GM18507 (cell line): ENCODE data around the gene ZNF423.
"Not testable (repeated sequence)": the region's sequence is repeated elsewhere in the genome, so short reads cannot be mapped to it uniquely, and the experiment has no call there.

Experiments
- DNase-seq: peaks from one replicate; pipeline ENCODE4 v3.0.0; 2011; ENCODE audit warnings: low read depth; ENCODE audit not compliant: insufficient read length; ENCODE audit errors: extremely low spot score
- FAIRE-seq: peaks from 2 replicates; lab custom pipeline; 2011; peaks lifted over from hg19 to GRCh38; lab: Jason Lieb, UNC

The ZNF423 gene

DNA sequence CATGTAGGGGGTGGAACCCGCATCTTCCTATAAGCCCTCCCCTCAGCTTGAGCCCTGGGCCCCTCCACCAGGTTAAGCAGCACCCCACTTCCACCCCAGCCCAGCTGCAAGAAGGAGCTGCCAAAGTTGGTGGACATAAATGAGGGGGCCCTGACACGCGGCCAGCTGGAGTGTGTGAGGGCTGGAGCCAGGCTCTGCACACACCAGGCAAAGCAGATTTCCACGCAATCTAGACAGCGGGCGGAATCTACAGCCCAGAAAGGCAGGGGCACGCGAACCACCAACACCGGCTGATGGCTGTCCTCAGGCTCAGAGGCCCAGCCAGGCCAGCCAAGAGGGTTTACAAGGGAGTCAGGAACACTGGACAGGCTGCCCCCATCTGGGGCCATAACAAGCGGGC lies 171.2 kb downstream of the ZNF423 start:
- FAIRE-seq (no peak), DNase-seq (no peak)

DNA sequence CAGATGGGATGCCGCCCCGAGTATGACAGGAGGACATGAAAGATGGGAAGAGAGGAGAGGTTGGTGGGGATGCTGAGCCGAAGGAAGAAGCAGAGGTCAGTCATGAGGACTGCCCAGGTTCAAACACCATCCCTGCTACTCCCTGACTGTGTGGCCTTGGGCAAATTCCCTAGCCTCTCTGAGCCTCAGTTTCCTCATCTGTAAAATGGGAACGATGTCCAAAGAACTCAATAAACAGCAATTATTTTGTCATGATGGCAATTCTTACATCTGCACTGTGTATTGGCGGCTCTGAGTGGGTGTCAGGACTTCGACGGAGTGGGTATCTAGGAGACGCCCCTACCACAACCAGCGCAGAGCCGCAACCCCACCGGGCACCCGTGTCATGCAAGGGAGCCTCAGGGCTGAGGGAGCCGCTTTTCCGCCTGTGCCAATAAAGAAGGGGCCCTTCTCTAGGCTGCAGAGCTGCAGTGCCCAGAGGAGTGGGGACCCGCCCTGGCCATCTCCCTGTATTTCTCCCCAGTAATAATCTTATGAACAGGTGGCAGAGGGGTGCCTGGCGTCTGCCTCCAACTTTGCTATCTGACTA lies 173.2 kb downstream of the ZNF423 start:
- FAIRE-seq (no peak), DNase-seq (no peak)

DNA sequence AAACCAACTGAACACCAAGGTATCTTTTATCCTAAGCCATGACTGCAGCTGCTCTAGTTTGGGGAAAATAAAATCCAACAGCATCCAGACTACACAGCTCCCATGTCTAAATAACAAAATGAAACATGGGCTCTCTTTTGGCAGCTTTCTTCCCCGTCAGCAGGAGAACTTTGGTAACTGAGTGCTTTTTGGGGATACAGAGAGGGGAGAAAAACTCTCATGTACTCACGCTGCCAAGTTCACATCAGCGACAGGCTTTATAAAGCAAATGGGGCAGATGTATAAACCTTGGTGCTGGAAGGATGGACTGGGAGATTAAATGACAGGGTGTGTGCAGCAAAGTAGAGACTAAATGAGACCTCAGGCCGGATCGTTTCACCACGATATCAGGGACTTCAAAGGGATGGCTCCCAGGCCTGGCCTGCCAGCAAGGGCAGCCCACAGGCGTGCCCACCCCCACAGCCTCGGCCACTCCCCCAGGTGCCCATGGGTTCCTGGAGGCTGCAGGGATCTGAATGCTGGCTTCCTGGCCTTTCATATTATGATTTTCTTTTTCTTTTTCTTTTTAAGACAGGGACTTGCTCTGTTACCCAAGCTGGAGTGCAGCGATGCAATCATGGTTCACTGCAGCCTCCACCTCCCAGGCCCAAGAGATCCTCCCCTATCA lies 174.6 kb downstream of the ZNF423 start:
- DNase-seq = no peak
- FAIRE-seq = no peak

DNA sequence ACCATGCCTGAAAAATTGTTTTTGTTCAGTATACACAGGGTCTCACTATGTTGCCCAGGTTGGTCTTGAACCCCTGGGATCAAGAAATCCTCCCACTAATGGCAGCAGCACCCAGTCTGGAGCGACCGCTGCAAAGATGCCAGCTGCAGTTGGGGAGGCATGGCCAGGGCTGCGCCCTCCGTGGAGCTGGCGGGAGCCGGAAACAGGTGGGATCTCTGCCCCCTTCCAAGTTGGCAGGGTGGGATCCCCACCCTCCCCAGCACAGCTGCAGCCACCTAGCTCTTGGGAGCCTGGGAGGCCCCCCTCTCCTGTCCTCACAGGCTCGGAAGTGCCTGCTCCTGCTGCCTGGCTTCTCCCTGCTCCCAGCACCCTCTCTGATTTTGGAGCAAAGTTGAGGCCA lies 176.8 kb downstream of the ZNF423 start:
- no peak for FAIRE-seq
- DNase-seq = no peak

DNA sequence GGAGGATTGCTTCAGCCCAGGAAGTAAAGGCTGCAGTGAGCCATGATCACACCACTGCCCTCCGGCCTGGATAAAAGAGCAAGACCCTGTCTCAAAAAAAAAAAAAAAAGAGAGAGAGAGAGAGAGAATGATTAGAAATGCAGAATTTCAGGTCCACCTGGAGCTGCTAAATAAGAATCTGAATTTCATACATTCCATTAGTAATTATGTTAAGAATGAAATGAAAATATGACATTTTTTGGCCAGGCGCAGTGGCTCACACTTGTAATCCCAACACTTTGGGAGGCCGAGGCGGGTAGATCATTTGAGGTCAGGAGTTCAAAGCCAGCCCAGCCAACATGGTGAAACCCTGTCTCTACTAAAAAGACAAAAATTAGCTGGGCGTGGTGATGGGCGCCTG lies 178.3 kb downstream of the ZNF423 start:
- DNase-seq, FAIRE-seq: not testable (repeated sequence)

DNA sequence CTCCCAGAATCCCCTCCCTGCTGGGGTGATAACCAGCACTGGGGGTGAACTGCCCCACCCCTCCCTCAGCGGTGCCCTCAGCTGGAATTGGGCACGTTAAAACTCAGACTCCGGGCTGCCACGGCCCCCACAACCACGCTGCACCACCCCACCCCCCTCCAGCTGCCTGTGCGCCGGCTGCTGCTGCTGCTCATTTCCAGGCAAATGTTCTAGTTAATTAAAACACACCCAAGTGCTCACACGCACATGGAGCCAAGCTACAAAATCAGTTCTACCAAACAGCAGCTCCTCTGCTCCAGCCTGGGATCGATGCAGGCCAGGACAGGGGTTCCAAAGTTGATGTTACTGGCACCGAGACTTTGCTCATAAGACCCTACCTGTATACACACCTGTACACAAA lies 180.5 kb downstream of the ZNF423 start:
- FAIRE-seq = no peak
- no peak for DNase-seq

DNA sequence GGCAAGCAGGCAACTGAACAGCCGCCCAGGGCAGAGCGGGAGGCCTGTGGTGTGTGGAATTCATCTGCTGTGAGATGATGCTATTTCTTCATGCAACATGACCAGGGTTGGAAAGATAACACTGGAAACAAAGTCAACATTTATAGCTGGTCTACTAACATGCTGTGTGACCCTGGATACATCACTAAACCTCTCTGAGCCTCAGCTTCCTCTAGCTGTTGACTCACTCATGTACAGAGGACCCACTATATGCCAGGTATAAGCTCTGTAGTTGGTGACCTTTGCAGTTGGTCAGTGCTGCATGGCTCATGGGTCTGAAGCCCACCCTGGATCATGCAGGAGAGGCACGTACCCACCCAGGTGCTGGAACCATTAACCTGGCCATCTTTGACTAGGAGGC lies 180.9 kb downstream of the ZNF423 start:
- DNase-seq (no peak), FAIRE-seq (no peak)

DNA sequence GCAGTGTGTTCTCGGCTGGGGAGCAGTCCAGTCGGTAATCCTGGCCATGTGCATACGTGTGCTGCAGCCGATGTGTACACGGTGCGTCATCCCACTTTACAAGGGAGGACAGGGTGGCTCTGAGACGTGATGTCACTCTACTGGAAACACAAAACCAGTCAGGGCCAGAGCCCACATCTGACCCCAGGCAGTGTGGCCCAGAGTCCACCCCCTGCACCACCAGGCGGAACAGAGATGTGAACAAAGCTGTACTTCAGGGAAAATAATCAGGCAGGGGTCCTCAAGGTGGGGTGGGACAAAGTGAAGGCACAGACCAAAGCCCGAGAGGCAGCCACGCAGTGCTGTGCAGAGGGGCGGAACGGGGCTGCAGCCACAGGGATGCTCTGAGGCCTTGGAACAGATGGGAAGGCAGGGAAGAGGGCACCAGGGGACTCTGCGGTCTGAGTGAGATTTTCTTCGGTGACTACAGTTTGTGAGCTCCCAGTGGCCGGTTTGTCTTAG lies 181.5 kb downstream of the ZNF423 start:
- FAIRE-seq (no peak), DNase-seq (no peak)

DNA sequence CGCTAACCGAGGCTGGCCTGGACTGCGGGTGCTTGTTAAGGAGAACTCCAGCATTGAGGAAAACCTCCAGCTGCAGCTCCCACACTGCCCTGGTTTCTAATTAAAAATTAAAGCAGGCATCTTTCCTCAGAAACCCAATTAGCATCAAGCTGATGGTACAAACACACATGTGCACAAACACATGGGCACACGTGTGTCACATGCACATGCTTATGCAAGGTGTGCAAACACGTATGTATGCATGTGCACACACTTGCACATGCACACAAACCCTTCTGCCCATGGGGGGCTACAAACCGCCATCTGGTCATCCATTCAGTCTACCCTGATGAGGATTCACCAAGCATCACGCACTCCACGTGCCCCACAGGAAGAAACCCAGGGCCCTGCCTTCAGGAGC lies 182.5 kb downstream of the ZNF423 start:
- DNase-seq = no peak
- no peak for FAIRE-seq

DNA sequence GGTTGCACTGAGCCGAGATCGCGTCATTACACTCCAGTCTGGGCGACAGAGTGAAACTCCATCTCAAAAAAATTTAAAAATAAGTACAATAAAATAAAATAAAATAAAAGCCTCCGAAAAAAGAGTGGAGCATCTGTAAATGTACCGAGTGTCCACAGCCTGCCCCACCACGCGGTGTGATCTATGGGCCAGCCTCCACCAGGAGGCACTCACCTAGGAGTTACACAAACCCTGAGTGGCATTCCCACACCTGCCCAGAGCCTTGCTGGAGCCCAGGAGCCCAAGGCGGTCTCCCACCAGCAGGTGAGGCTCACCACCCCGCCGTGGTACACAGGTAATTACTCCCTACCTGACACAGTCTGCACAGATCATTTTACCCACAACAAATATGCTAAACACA lies 183.2 kb downstream of the ZNF423 start:
- DNase-seq = no peak

DNA sequence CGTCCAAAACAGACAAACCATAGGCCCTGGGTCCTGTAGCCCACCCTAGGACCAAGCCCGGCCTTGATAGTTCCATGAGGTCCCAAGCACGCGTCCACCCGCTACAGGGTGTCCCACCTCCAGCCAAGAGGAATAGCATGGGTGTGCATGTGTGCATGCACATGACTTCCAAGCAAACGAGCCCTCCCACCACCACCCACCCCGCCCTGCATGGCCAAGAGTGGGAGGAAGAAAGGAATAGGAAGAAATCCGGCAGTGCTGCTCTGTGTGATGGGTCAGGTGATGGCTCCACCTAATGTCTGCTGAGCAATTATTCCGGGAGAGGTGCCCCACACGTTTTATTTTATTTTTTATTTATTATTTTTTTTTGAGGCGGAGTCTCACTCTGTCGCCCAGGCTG lies 184.6 kb downstream of the ZNF423 start:
- DNase-seq (no peak), FAIRE-seq (no peak)

More for the DNA sequence above, 183.2 kb downstream of the ZNF423 start:
- no peak for FAIRE-seq

DNA sequence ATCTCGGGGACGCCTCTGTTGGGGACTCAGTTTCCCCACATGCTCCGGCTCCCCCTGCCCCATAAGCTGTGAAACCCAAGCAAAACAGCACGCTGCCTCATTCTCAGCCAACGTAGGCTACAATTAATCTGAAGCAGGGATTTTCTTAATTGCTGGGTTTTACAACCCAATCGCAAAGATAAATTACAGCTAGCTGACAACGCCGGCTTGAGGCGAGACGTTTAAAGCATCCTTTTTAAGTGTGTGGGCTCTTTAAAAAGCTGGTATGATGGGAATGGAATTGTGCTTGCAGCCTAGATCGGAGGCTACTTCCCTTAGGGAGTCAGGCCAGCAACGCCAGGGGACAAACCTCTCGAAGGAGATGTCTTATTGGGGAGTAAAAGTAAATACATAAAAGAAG lies 185.3 kb downstream of the ZNF423 start:
- FAIRE-seq = no peak

DNA sequence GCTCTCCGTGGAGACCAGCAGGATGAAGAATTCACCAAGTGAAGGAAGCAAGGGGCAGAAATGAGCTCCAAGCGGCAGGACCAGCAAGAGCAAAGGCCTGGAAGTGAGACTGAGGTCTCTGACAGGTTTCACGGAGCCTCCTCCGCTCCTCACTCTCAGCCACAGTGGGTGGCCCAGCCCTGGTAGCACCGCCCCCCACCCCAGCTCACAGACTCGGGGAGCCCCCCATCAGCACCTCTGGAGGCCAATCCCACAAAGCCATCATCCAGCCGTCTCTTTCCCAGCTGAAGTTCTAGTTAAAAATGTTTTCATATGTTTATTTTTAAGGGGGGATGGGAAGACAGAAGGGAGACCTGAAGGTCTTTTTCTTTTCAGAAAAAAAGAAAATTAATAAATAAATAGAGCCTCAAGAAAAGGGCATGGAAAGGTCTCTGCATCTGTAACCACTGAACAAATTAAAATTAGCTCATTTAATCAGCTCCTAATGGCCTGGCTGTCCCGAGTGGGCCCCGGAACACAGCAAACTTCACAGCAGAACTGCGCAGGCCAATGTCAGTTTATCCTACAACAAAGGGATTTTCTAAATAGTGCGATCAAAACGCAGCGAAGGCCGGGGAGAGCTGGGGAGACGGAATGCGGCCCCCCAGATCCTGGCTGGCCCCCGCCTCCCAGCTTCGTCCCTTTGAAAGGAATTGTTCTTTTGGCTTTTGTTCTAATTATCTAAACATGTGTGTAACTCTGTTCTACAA lies 190.3 kb downstream of the ZNF423 start:
- FAIRE-seq = no peak
- no peak for DNase-seq

More for the DNA sequence above, 185.3 kb downstream of the ZNF423 start:
- DNase-seq = no peak

DNA sequence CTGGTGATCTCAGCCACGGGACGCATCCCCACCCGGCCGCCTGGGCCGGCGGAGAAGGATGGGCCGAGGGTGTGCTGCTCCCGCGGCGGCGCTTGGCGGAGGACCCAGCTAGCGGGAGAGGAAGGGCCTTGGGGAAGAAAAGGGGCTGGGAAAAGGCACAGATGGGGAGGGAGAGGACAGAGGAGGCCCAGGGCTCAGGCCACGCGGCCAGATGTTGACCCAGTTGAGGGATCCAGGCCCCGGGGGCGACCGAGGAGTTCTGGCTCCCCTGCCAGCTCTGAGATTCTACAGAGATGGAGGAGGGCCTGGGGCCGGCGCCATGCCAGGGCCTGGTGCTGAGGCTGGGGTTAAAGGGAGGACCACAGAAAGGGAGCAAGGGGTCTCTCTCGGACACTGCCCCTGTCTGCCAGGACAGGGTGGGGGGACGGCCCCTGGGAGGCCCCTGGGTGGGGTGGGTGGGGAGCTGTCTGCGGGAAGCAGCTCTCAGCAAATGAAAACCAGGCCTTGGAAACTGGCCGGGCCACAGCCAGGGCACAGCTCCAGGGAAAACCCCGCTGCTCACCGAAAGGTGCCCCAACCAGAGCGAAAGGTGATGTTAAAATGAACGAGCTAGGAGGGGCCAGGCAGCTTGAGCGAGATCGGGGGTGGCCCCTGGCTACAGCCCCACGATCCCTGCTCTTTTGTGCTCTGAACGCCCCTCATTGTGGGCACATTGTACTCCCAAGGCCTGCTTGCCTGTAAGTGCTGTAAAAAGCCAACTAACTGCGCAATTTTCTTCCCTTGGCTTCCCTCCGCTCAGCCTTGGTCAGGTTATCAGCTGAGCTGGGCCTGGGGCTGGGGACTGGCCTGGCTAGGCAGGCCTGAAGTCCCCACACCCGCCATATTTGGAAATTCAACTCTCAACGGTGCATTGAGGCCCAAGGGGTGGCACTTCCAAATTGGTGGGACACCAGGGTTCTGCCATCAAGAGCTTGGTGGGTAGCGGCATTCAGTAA lies 191.4 kb downstream of the ZNF423 start:
- DNase-seq (no peak), FAIRE-seq (no peak)

DNA sequence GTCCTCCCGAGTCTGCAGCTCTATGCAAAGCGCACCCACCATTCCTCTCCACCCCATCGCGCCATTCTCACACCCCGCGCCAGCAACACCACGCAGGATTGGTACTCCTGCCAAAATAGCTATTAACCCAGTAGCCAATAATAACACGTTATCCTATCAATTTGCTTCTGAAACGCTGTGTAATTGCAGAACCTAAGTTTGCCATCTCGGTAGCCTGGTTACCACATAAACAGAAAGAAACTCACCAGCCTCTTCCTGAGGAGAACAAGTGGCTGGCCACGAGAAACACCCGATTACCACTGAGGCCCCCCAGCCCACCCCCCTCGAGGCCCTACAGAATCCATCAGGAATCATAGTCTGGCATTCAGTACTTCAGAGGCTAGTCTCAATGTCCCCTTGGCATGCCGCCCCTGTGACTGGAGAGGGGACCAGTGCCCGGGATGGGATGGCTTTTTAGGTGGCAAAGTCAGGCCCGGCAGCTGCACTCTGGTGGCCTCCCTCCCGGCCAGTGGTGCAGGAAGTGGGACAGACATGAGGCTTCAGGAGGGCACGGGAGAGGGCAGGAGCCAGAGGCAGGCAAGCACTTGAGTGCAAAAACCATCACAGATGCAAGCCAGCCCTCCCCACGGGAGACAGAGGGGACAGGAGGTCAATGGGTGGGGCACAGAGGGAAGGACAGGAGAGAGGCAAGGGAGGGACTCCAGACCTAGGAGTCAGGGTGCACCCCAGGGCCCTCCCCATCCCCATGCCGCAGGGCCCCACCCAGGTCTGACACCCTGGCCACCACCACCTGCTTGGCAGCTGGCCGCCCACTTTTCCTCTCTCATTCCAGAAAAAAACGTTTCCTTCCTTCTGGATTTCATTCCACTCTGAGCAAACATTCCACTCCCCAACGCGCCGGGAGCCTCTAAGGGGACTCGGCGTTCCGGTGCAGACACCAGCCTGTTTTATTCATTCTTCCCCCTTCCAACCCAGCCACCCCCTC lies 192.5 kb downstream of the ZNF423 start:
- no peak for FAIRE-seq
- no peak for DNase-seq

DNA sequence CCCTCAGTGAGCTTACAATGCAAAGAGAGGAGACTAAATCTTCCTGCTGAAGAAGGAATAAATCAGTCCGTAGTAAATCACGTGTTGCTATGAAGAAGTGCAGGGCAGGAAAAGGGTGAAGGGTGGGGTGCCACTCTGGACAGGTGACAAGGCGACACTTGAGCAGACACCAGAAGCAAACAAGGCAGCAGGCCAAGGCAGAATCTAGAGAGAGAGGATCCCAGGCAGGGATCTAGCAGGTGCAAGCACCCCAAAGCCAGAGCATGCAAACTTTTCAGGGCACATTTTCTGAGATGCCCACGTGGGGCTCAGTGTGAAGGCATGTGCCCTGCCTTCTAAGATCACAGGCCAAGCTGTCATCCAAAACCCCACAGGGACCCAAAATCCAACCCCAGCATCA lies 193.3 kb downstream of the ZNF423 start:
- DNase-seq = no peak
- no peak for FAIRE-seq

DNA sequence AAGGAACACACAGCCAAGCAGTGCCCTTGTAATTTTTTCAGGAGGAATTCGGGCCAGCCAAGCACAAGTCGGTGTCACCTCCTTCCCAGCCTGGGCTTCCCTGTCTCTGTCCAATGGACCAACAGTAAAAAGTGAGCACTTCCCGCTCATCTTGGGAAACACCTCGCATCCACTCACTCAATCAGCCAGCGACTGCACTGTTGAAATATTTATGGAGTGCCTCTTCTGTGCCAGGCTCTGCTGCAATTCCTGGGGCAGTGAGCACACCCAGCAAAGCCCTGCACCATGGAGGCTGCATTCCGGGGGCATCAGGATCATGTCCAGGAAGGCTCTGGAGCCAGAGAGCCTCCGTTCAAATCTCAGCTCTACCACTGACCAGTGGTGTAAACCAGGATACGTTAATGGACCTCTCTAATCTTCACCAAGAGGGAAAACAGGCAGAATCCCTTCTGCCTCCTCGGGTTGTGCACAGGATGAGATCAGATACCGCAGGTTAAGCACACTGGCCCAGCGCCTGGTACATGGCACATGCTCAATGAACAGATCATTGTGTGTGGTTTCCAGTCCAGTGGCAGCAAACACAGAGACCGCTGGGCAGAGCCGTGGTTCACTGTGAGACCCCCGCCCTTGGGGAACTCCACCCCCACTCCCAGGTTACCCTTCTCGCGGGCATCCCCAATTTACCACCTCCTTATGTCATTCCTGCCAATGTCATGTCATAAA lies 194.3 kb downstream of the ZNF423 start:
- FAIRE-seq (no peak), DNase-seq (no peak)

DNA sequence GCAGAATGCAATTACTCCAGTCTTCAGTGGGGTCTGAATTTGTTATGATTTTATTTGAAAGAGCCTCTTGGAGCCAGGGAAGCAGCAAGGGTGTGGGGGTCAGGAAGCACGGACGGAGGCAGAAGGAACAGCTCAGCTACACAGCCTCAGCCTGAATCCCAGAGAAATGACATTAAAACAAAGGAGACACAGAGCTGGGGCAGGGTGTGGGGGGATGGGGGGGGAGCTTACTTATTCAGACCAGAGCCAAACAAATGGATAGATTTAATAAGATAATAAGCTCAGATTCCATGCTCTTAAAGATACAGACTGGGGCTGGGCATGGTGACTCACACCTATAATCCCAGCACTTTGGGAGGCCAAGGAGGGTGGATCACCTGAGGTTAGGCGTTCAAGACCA lies 195.3 kb downstream of the ZNF423 start:
- DNase-seq = no peak
- no peak for FAIRE-seq
